ENCODE measurements around the gene YPEL2.
A peak's percentile ranks its signal among the peaks of the same experiment; 100 is the strongest.
"Not testable (repeated sequence)": the region's sequence is repeated elsewhere in the genome, so short reads cannot be mapped to it uniquely, and the experiment has no call there.

The YPEL2 gene

GRCh38 chr17:59401725-59402124, 70.3 kb downstream of the YPEL2 start:
- TF ChIP-seq CTCF (IDR thresholded peaks at IDR 0.05; ENCODE audit: low read depth, low read length) = no peak
- no peak for DNase-seq (ENCODE audit: extremely low read depth, low read depth)

- no peak for TF ChIP-seq CTCF (IDR thresholded peaks at IDR 0.05; ENCODE audit: low read depth, low read length)
- DNase-seq (ENCODE audit: extremely low read depth, low read depth) = no peak
These were observed 71.3 kb downstream of the YPEL2 start for GRCh38 chr17:59402760-59403159.

GRCh38 chr17:59404471-59404870, 73.0 kb downstream of the YPEL2 start:
- no peak for TF ChIP-seq CTCF (IDR thresholded peaks at IDR 0.05; ENCODE audit: low read depth, low read length)
- no peak for DNase-seq (ENCODE audit: extremely low read depth, low read depth)

GRCh38 chr17:59405944-59406705, 74.7 kb downstream of the YPEL2 start:
- no peak for DNase-seq (ENCODE audit: extremely low read depth, low read depth)
- TF ChIP-seq CTCF (IDR thresholded peaks at IDR 0.05; ENCODE audit: low read depth, low read length) = no peak

GRCh38 chr17:59406808-59407381, 75.4 kb downstream of the YPEL2 start:
- no peak for TF ChIP-seq CTCF (IDR thresholded peaks at IDR 0.05; ENCODE audit: low read depth, low read length)
- peak; percentile 51 for DNase-seq (ENCODE audit: extremely low read depth, low read depth)

- DNase-seq (ENCODE audit: extremely low read depth, low read depth) = no peak
- no peak for TF ChIP-seq CTCF (IDR thresholded peaks at IDR 0.05; ENCODE audit: low read depth, low read length)
These were observed 78.0 kb downstream of the YPEL2 start for GRCh38 chr17:59409336-59410048.

- no peak for TF ChIP-seq CTCF (IDR thresholded peaks at IDR 0.05; ENCODE audit: low read depth, low read length)
- DNase-seq (ENCODE audit: extremely low read depth, low read depth) = no peak
These were observed 78.6 kb downstream of the YPEL2 start for GRCh38 chr17:59410049-59410437.

- not testable (repeated sequence) for DNase-seq (ENCODE audit: extremely low read depth, low read depth)
These were observed 81.0 kb downstream of the YPEL2 start for GRCh38 chr17:59412431-59412830.

Measured in AG09319 (cell line).